Measurements from ENCODE around the gene TMPRSS12. TPM values are rescaled to one million over a fixed set of nuclear protein-coding genes. Genes with fewer than 3 reads are reported as not detected.

The TMPRSS12 gene
- total RNA-seq, 1 experiment from 2014 or later: not detected

DNA sequence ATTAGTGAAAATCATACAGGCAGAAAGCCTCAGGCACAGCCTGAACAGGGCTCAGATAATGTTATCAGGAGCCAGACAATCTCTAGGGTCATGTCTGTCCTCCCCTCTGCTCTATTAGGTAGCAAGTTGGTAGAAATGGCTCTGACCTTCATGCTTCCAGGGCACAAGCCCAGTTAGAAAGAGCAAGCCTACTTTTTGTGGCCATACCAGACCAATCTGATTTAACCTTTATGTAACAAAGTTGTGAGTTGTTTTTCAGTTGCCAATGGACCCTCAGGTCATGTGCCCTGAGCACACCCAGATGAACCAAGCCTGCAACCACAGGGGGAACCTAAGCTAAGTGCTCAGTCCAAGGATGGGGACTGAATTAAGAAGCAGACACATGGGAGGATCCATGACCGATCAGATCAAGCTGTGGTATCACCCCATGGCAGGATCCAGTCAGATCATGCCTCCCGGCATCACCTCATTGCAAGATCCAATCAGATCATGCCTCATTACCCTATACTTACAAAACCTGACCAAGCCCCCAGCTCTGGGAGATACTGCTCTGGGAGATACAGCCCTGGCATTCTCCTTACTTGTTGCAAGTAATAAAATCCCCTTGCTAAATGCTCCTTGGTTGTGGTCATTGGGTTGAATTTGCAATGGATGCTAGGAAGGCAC, 90.9 kb downstream of the TMPRSS12 start:
- Histone ChIP-seq H3K4me2 (ENCODE audit: low read length) (no peak overlapping the region), H3K27me3 (ENCODE audit: insufficient read depth, low read length) (no peaks in the 10 kb centered on the region), H3K79me2 (ENCODE audit: insufficient read depth, low read length) (no peaks in the 10 kb centered on the region), H3K27ac (ENCODE audit: low read depth, low read length) (no peak overlapping the region), H3K9me2 (ENCODE audit: insufficient read depth) (no peaks in the 10 kb centered on the region), H3K4me3 (replicated peaks in 1 of 2; ENCODE audit: low read depth in 1 of 2, low read length in 2 of 2) (no peak overlapping the region), H3K36me3 (ENCODE audit: control insufficient read depth in 1 of 2, insufficient read depth in 2 of 2, low read length in 2 of 2) (no peaks in the 10 kb centered on the region), H3K9me3 (ENCODE audit: control insufficient read depth in 1 of 2, insufficient read depth in 1 of 2, low read depth in 1 of 2, low read length in 2 of 2) (no peaks in the 10 kb centered on the region), H3K4me1 (ENCODE audit: control insufficient read depth in 1 of 2, insufficient read depth in 2 of 2, low read length in 2 of 2) (no peaks in the 10 kb centered on the region), H2AFZ (ENCODE audit: low read depth, low read length, poor library complexity, severe bottlenecking) (no peak overlapping the region), H3K9ac (ENCODE audit: low read length) (no peak overlapping the region), H4K20me1 (ENCODE audit: insufficient read depth) (no peaks in the 10 kb centered on the region)
- ChIA-PET CTCF (no interaction called here), POLR2A (no interaction called here), RAD21 (ENCODE audit: low non-redundant PET in 1 of 2, low total read pairs in 2 of 2, uncharacterized antibody in 2 of 2, unreplicated experiment in 2 of 2) (no interaction called here)
- no TSS peak for BruUV-seq (replicated peaks)
- ATAC-seq (no peak), DNase-seq (ENCODE audit: low read depth, low spot score) (no peak)
- no peak for TF ChIP-seq FOSL1 (IDR thresholded peaks at IDR 0.05; ENCODE audit: low read depth)
- no peak for TF ChIP-seq POLR2A (IDR thresholded peaks at IDR 0.05; ENCODE audit: borderline replicate concordance, extremely low read depth, insufficient read depth, insufficient read length)
- intact Hi-C loops (cut with micrococcal nuclease): no loop called here

DNA sequence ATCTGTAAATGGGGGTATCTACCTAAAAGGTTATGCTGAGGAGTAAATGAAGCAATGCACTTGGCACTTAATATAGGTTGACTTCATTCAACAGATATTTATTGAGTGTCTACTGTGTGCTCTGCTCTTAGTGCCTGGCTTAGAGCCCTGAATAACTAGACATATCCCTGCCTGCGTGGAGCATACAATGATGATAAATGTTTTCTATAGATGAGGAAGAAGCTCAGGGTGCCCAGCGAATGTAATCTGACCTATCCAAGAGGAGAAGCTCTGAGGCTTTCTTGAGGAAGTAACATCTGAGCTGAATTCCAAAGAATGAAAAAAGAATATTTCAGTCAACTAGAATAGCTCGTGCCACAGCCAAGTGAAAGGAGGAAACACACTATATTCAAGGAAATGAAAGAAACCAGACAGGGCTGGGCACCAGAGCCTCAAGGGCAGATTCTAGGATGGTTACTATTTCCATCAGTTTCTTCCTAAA, 91.7 kb downstream of the TMPRSS12 start:
- no TSS peak for BruUV-seq (replicated peaks)
- no peaks in the 10 kb centered on the region for H3K79me2 ChIP-seq (ENCODE audit: insufficient read depth, low read length)
- H3K4me3 ChIP-seq (replicated peaks in 1 of 2; ENCODE audit: low read depth in 1 of 2, low read length in 2 of 2): no peak overlapping the region
- H3K27ac ChIP-seq (ENCODE audit: low read depth, low read length): no peak overlapping the region
- intact Hi-C loops (cut with micrococcal nuclease): no loop called here
- POLR2A ChIA-PET: no interaction called here
- no peaks in the 10 kb centered on the region for H3K27me3 ChIP-seq (ENCODE audit: insufficient read depth, low read length)
- no peaks in the 10 kb centered on the region for H3K4me1 ChIP-seq (ENCODE audit: control insufficient read depth in 1 of 2, insufficient read depth in 2 of 2, low read length in 2 of 2)
- H3K9me3 ChIP-seq (ENCODE audit: control insufficient read depth in 1 of 2, insufficient read depth in 1 of 2, low read depth in 1 of 2, low read length in 2 of 2): no peaks in the 10 kb centered on the region
- RAD21 ChIA-PET (ENCODE audit: low non-redundant PET in 1 of 2, low total read pairs in 2 of 2, uncharacterized antibody in 2 of 2, unreplicated experiment in 2 of 2): no interaction called here
- H3K9ac ChIP-seq (ENCODE audit: low read length): no peak overlapping the region
- CTCF ChIA-PET: no interaction called here
- H3K4me2 ChIP-seq (ENCODE audit: low read length): no peak overlapping the region
- TF ChIP-seq JUND (IDR thresholded peaks at IDR 0.05) (no peak), SP1 (IDR thresholded peaks at IDR 0.05; ENCODE audit: low read depth) (no peak), EZH2 (IDR thresholded peaks at IDR 0.05) (no peak), FOSL1 (IDR thresholded peaks at IDR 0.05; ENCODE audit: low read depth) (no peak), SIN3A (IDR thresholded peaks at IDR 0.05; ENCODE audit: low read depth) (no peak), EGR1 (IDR thresholded peaks at IDR 0.05; ENCODE audit: low read depth) (no peak), POLR2AphosphoS5 (IDR thresholded peaks at IDR 0.05; ENCODE audit: low read depth, low read length) (no peak)
- DNase-seq (ENCODE audit: low read depth, low spot score) (no peak), ATAC-seq (no peak)
- no peaks in the 10 kb centered on the region for H3K9me2 ChIP-seq (ENCODE audit: insufficient read depth)
- H2AFZ ChIP-seq (ENCODE audit: low read depth, low read length, poor library complexity, severe bottlenecking): no peak overlapping the region
- no peaks in the 10 kb centered on the region for H3K36me3 ChIP-seq (ENCODE audit: control insufficient read depth in 1 of 2, insufficient read depth in 2 of 2, low read length in 2 of 2)
- H4K20me1 ChIP-seq (ENCODE audit: insufficient read depth): no peaks in the 10 kb centered on the region

All from HCT116 (cell line).